Activated CD8-positive, alpha-beta memory T cell treated with anti-CD3 and anti-CD28 coated beads, Interleukin-2, amount 50 U/mL, for 1 hour (primary cell): ENCODE data around the gene ART3.

Experiments
- DNase-seq: peaks from one replicate; pipeline ENCODE4 v3.0.0-alpha.2; 2020; ENCODE audit errors: extremely low read depth

Gene ART3

GRCh38 chr4:76148142-76148865 is 73.8 kb downstream of the ART3 start, which contains the start of gene NUP54:
NUP54 (minus strand) TSS chr4:76148397; CDS start chr4:76148374, 23 bp downstream.
- DNase-seq = peak; percentile 88

- no peak for DNase-seq
These were observed 78.8 kb downstream of the ART3 start for GRCh38 chr4:76153356-76153755.

- DNase-seq = no peak
These were observed 81.5 kb downstream of the ART3 start for GRCh38 chr4:76155979-76156378.

GRCh38 chr4:76156635-76157034 is 82.1 kb downstream of the ART3 start:
- DNase-seq = no peak

GRCh38 chr4:76160355-76160754 is 85.8 kb downstream of the ART3 start:
- DNase-seq = no peak
